CD4-positive, alpha-beta memory T cell (primary cell): ENCODE data around the gene PARM1. TPM values are rescaled to one million over a fixed set of nuclear protein-coding genes. Genes with fewer than 3 reads are reported as not detected.
"Not testable (repeated sequence)": the region's sequence is repeated elsewhere in the genome, so short reads cannot be mapped to it uniquely, and the experiment has no call there.

Experiments used
- CTCF ChIA-PET: fragments of 350-600 bp; sonication (Branson Sonifier 250); formaldehyde crosslinking; loops from one replicate; lab custom pipeline; 2021; ENCODE audit warnings: inconsistent platforms; ENCODE audit not compliant: partially characterized antibody; lab: Charles Lee
- POLR2A ChIA-PET: fragments of 350-600 bp; sonication (Branson Sonifier 250); formaldehyde crosslinking; loops from one replicate; lab custom pipeline; 2021; ENCODE audit not compliant: partially characterized antibody; lab: Charles Lee
- DNase-seq, 5 donors: peaks; one replicate each; pipeline versions ENCODE4 v3.0.0 to v3.0.0-alpha.2; 2020 to 2022; ENCODE audit warnings: mixed read lengths in 1 of 5
- H3K27ac ChIP-seq: one replicate; pipeline ENCODE4 v1.7.0; 2013; ENCODE audit warnings: low read depth, low read length
- H3K27me3 ChIP-seq: 2 replicates; pipeline ENCODE4 v1.7.0; 2013; ENCODE audit warnings: mild to moderate bottlenecking, low read length, moderate library complexity; ENCODE audit not compliant: insufficient read depth
- H3K36me3 ChIP-seq: 2 replicates; pipeline ENCODE4 v1.7.0; 2013; ENCODE audit warnings: mild to moderate bottlenecking, low read length, moderate library complexity; ENCODE audit not compliant: insufficient read depth
- H3K4me1 ChIP-seq: 2 replicates; pipeline ENCODE4 v1.7.0; 2013; ENCODE audit warnings: mild to moderate bottlenecking, low read length, moderate library complexity; ENCODE audit not compliant: insufficient read depth
- H3K4me3 ChIP-seq, 2 donors: one replicate each; pipeline ENCODE4 v1.7.0; 2013; ENCODE audit warnings: low read length in 2 of 2, mild to moderate bottlenecking in 1 of 2
- H3K9me3 ChIP-seq, 2 donors: one replicate each; pipeline ENCODE4 v1.7.0; 2013; ENCODE audit warnings: low read length in 2 of 2, control low read depth in 1 of 2; ENCODE audit not compliant: control insufficient read depth in 1 of 2
- H3K27ac Mint-ChIP-seq, 7 donors: one replicate each; pipeline ENCODE4 v1.8.0; 2020 to 2021; ENCODE audit warnings: mixed read lengths in 7 of 7, mild to moderate bottlenecking in 6 of 7, inconsistent platforms in 3 of 7, moderate library complexity in 3 of 7
- H3K27me3 Mint-ChIP-seq, 2 donors: one replicate each; pipeline ENCODE4 v1.8.0; 2020 to 2021; ENCODE audit warnings: mixed read lengths in 2 of 2
- H3K36me3 Mint-ChIP-seq, 2 donors: one replicate each; pipeline ENCODE4 v1.8.0; 2020 to 2021; ENCODE audit warnings: mixed read lengths in 2 of 2, inconsistent platforms in 1 of 2, mild to moderate bottlenecking in 1 of 2
- H3K4me1 Mint-ChIP-seq, 4 donors: one replicate each; pipeline ENCODE4 v1.8.0; 2020 to 2021; ENCODE audit warnings: mixed read lengths in 4 of 4, mild to moderate bottlenecking in 1 of 4
- H3K4me3 Mint-ChIP-seq, 8 donors: one replicate each; pipeline ENCODE4 v1.8.0; 2020 to 2021; ENCODE audit warnings: mixed read lengths in 8 of 8, mild to moderate bottlenecking in 7 of 8, moderate library complexity in 6 of 8, inconsistent platforms in 3 of 8
- H3K9me3 Mint-ChIP-seq, 8 donors: one replicate each; pipeline ENCODE4 v1.8.0; 2020 to 2021; ENCODE audit warnings: mixed read lengths in 8 of 8, mild to moderate bottlenecking in 5 of 8, inconsistent platforms in 3 of 8, moderate library complexity in 1 of 8
- intact Hi-C: fragments of 100-400 bp; cut with micrococcal nuclease; formaldehyde crosslinking; loops from one replicate; pipeline ENCODE4 v1.15.1; 2023
- polyA plus RNA-seq, 2 donors: library from polyadenylated mRNA; unstranded; fragments of 300-500 nt; fragmentation: Illumina TruSeq; gene quantifications; one replicate each; pipeline ENCODE4 v1.2.3, GENCODE V29; 2021
- total RNA-seq, 2 experiments: library from RNA; stranded (reverse); gene quantifications; one replicate each; pipeline ENCODE4 v1.2.3, GENCODE V29; 2021

PARM1 gene
- total and polyA plus RNA-seq, 4 experiments from 2014 or later = 0.28 TPM; not detected in 3

- H3K27ac ChIP-seq = no peak overlapping the region
- no peaks in the 10 kb centered on the region for H3K27me3 ChIP-seq
- H3K4me3 ChIP-seq = no peak overlapping the region
- H3K36me3 Mint-ChIP-seq = no peaks in the 10 kb centered on the region
- no peaks in the 10 kb centered on the region for H3K4me1 ChIP-seq
- ChIA-PET CTCF (no interaction called here), POLR2A (no interaction called here)
- H3K9me3 Mint-ChIP-seq = peaks cover 5 to 23% (median 9%) of the 10 kb centered on the region in 8 donors
- H3K27me3 Mint-ChIP-seq = no peaks in the 10 kb centered on the region
- intact Hi-C loops = no loop called here
- no peak overlapping the region for H3K27ac Mint-ChIP-seq
- no peaks in the 10 kb centered on the region for H3K9me3 ChIP-seq
- H3K4me3 Mint-ChIP-seq = no peak overlapping the region
- no peak for DNase-seq
- H3K4me1 Mint-ChIP-seq = no peaks in the 10 kb centered on the region
- H3K36me3 ChIP-seq = no peaks in the 10 kb centered on the region
Observed at GRCh38 chr4:74982546-74983252, 49.8 kb downstream of the PARM1 start.

- DNase-seq = no peak
- H3K4me1 Mint-ChIP-seq = no peaks in the 10 kb centered on the region
- Histone ChIP-seq H3K27me3 (no peaks in the 10 kb centered on the region), H3K27ac (no peak overlapping the region), H3K4me3 (no peak overlapping the region), H3K4me1 (no peaks in the 10 kb centered on the region), H3K36me3 (no peaks in the 10 kb centered on the region), H3K9me3 (no peaks in the 10 kb centered on the region)
- POLR2A ChIA-PET = no interaction called here
- no peak overlapping the region for H3K27ac Mint-ChIP-seq
- no peaks in the 10 kb centered on the region for H3K36me3 Mint-ChIP-seq
- CTCF ChIA-PET = no interaction called here
- H3K4me3 Mint-ChIP-seq = no peak overlapping the region
- no peaks in the 10 kb centered on the region for H3K27me3 Mint-ChIP-seq
- H3K9me3 Mint-ChIP-seq = peaks cover 4 to 21% (median 7%) of the 10 kb centered on the region in 8 donors
- intact Hi-C loops = no loop called here
Observed at GRCh38 chr4:74983253-74983635, 50.3 kb downstream of the PARM1 start.

- no peak overlapping the region for H3K27ac Mint-ChIP-seq
- H3K36me3 Mint-ChIP-seq = no peaks in the 10 kb centered on the region
- H3K27me3 Mint-ChIP-seq = no peaks in the 10 kb centered on the region
- ChIA-PET POLR2A (no interaction called here), CTCF (no interaction called here)
- no peaks in the 10 kb centered on the region for H3K27me3 ChIP-seq
- no peaks in the 10 kb centered on the region for H3K4me1 ChIP-seq
- no peak for DNase-seq
- no peaks in the 10 kb centered on the region for H3K36me3 ChIP-seq
- no peak overlapping the region for H3K27ac ChIP-seq
- no peak overlapping the region for H3K4me3 Mint-ChIP-seq
- intact Hi-C loops = no loop called here
- H3K9me3 Mint-ChIP-seq = no peaks in the 10 kb centered on the region
- no peaks in the 10 kb centered on the region for H3K9me3 ChIP-seq
- H3K4me3 ChIP-seq = no peak overlapping the region
- no peaks in the 10 kb centered on the region for H3K4me1 Mint-ChIP-seq
Observed at GRCh38 chr4:74990276-74990875, 57.5 kb downstream of the PARM1 start.

- CTCF ChIA-PET = not testable (repeated sequence)
Observed at GRCh38 chr4:74994436-74994835, 61.5 kb downstream of the PARM1 start.

GRCh38 chr4:74996996-74997395 lies 64.1 kb downstream of the PARM1 start:
- Histone ChIP-seq H3K27ac (no peak overlapping the region), H3K4me1 (no peaks in the 10 kb centered on the region), H3K4me3 (no peak overlapping the region), H3K9me3 (no peaks in the 10 kb centered on the region), H3K36me3 (no peaks in the 10 kb centered on the region), H3K27me3 (no peaks in the 10 kb centered on the region)
- Mint-ChIP-seq H3K36me3 (no peaks in the 10 kb centered on the region), H3K27me3 (no peaks in the 10 kb centered on the region), H3K27ac (no peak overlapping the region), H3K4me3 (no peak overlapping the region), H3K4me1 (no peaks in the 10 kb centered on the region), H3K9me3 (peaks cover 0 to 2% (median 0%) of the 10 kb centered on the region in 8 donors)
- intact Hi-C loops = no loop called here
- CTCF ChIA-PET = no interaction called here
- POLR2A ChIA-PET = no interaction called here
- DNase-seq = no peak

More at GRCh38 chr4:74994436-74994835, 61.5 kb downstream of the PARM1 start:
- H3K9me3 ChIP-seq, H3K27ac ChIP-seq, H3K4me3 Mint-ChIP-seq, H3K9me3 Mint-ChIP-seq, H3K4me1 Mint-ChIP-seq, POLR2A ChIA-PET, H3K4me1 ChIP-seq, H3K27ac Mint-ChIP-seq, H3K36me3 Mint-ChIP-seq, H3K4me3 ChIP-seq, H3K27me3 ChIP-seq, H3K36me3 ChIP-seq, H3K27me3 Mint-ChIP-seq, intact Hi-C loops, DNase-seq: not testable (repeated sequence)

- ChIA-PET CTCF (no interaction called here), POLR2A (no interaction called here)
- H3K4me3 Mint-ChIP-seq = no peak overlapping the region
- intact Hi-C loops = no loop called here
- DNase-seq = no peak
- H3K4me3 ChIP-seq = no peak overlapping the region
- H3K27me3 ChIP-seq = no peaks in the 10 kb centered on the region
- no peaks in the 10 kb centered on the region for H3K36me3 ChIP-seq
- H3K27ac Mint-ChIP-seq = no peak overlapping the region
- no peaks in the 10 kb centered on the region for H3K4me1 ChIP-seq
- no peak overlapping the region for H3K27ac ChIP-seq
- no peaks in the 10 kb centered on the region for H3K9me3 ChIP-seq
- no peaks in the 10 kb centered on the region for H3K36me3 Mint-ChIP-seq
- no peaks in the 10 kb centered on the region for H3K27me3 Mint-ChIP-seq
- H3K4me1 Mint-ChIP-seq = no peaks in the 10 kb centered on the region
- H3K9me3 Mint-ChIP-seq = peaks cover 0 to 3% (median 0%) of the 10 kb centered on the region in 8 donors
Observed at GRCh38 chr4:74997948-74998729, 65.2 kb downstream of the PARM1 start.

- no peaks in the 10 kb centered on the region for H3K27me3 Mint-ChIP-seq
- Histone ChIP-seq H3K4me3 (no peak overlapping the region), H3K36me3 (no peaks in the 10 kb centered on the region), H3K27me3 (no peaks in the 10 kb centered on the region), H3K27ac (no peak overlapping the region), H3K9me3 (no peaks in the 10 kb centered on the region), H3K4me1 (no peaks in the 10 kb centered on the region)
- POLR2A ChIA-PET = no interaction called here
- no peak overlapping the region for H3K4me3 Mint-ChIP-seq
- intact Hi-C loops = no loop called here
- no peaks in the 10 kb centered on the region for H3K36me3 Mint-ChIP-seq
- no peak for DNase-seq
- no peaks in the 10 kb centered on the region for H3K4me1 Mint-ChIP-seq
- CTCF ChIA-PET = no interaction called here
- peaks cover 0 to 4% (median 0%) of the 10 kb centered on the region in 8 donors for H3K9me3 Mint-ChIP-seq
- no peak overlapping the region for H3K27ac Mint-ChIP-seq
Observed at GRCh38 chr4:74999714-75000309, 66.9 kb downstream of the PARM1 start.
